Ovary (tissue), 9 donors: Measurements from ENCODE around the gene RASL12. TPM values are rescaled to one million over a fixed set of nuclear protein-coding genes. Genes with fewer than 3 reads are reported as not detected.

Experiments used
- DNase-seq, 5 donors: peaks; one replicate each; pipeline ENCODE4 v3.0.0-alpha.2; 2019 to 2020
- H3K27ac ChIP-seq, 2 donors: fragments of 200-600 bp; one replicate each; pipeline versions ENCODE4 v1.5.1 to v1.8.0; 2019 to 2022
- H3K27me3 ChIP-seq: fragments of 200-600 bp; one replicate; pipeline ENCODE4 v1.8.0; 2022
- H3K36me3 ChIP-seq: fragments of 200-600 bp; sonication (generic); one replicate; pipeline ENCODE4 v1.5.1; 2019
- H3K4me1 ChIP-seq: one replicate; pipeline ENCODE4 v1.8.1; 2013; ENCODE audit warnings: mild to moderate bottlenecking, moderate library complexity; ENCODE audit not compliant: insufficient read depth
- H3K4me3 ChIP-seq: fragments of 200-600 bp; sonication (generic); one replicate; pipeline ENCODE4 v1.5.1; 2017
- H3K9me3 ChIP-seq, 2 donors: fragments of 200-600 bp in 1 of 2; sonication (generic) in 1 of 2; one replicate each; pipeline versions ENCODE4 v1.5.1 to v1.8.1; 2013 to 2019; ENCODE audit warnings: mild to moderate bottlenecking in 1 of 2, moderate library complexity in 1 of 2
- CTCF ChIP-seq, 3 donors: fragments of 450-650 bp in 2 of 3; fragments of 200-600 bp in 1 of 3; IDR thresholded peaks; one replicate each; pipeline versions ENCODE4 v1.5.1 to v1.8.0; 2016 to 2022; ENCODE audit warnings: antibody characterized with exemption in 3 of 3, mild to moderate bottlenecking in 1 of 3
- EP300 ChIP-seq: sonication (generic); formaldehyde crosslinking; IDR thresholded peaks from one replicate; pipeline ENCODE4 v1.6.1; 2017; ENCODE audit warnings: antibody characterized with exemption
- POLR2A ChIP-seq: fragments of 450-650 bp; IDR thresholded peaks from one replicate; pipeline ENCODE4 v1.6.1; 2017; ENCODE audit warnings: antibody characterized with exemption, mild to moderate bottlenecking, moderate library complexity
- WGBS, 3 donors: extraction: QIAGEN DNeasy Blood & Tissue Kit in 1 of 3; methylation state at CpG; one replicate each; pipeline versions ENCODE4 v1.1.5 to v1.1.7; 2013 to 2017; 5-methylcytosine and 5-hydroxymethylcytosine counted together
- intact Hi-C, 4 donors: fragments of 100-400 bp; cut with DNase I; formaldehyde crosslinking; loops; one replicate each; pipeline versions ENCODE4 v1.11.0 to v1.15.1; 2022 to 2023
- polyA plus RNA-seq, 2 donors: library from polyadenylated mRNA; stranded (reverse); fragments of 200-250 nt in 1 of 2; fragments of 350-450 nt in 1 of 2; fragmentation: Illumina TruSeq in 1 of 2; extraction: RNeasy Lipid Tissue Mini Kit (QIAGEN cat#74804) in 1 of 2; gene quantifications; one replicate each; pipeline ENCODE4 v1.2.3, GENCODE V29; 2013 to 2014
- total RNA-seq, 7 donors: library from RNA; depleted of rRNA in 2 of 7; stranded (reverse); fragments of >200 nt in 2 of 7; fragmentation: NEBNext Ultra II Directional in 3 of 7; extraction: Animal tissue kit (Norgen Biotek cat#: 25700) in 3 of 7; gene quantifications; one replicate each; pipeline versions ENCODE4 v1.1.0 to v1.2.4, GENCODE V29; 2016 to 2023
- donor health status: DM: no; HTN: no; CAD: no; lungs with moderate emphysema.
- donor health status: DM: no; HTN: no; CAD: no.
- donor health status: Bipolar disorder and iron deficiency.
- donor health status: DM: yes; HTN: yes; CAD: no.
- donor health status: DM: no; HTN: no; CAD: no.
- donor health status: DM: yes; HTN: yes; CAD: no.

Gene RASL12
- total and polyA plus RNA-seq, 9 donors, result 4.8 to 31.1 (median 17.4) TPM

DNA sequence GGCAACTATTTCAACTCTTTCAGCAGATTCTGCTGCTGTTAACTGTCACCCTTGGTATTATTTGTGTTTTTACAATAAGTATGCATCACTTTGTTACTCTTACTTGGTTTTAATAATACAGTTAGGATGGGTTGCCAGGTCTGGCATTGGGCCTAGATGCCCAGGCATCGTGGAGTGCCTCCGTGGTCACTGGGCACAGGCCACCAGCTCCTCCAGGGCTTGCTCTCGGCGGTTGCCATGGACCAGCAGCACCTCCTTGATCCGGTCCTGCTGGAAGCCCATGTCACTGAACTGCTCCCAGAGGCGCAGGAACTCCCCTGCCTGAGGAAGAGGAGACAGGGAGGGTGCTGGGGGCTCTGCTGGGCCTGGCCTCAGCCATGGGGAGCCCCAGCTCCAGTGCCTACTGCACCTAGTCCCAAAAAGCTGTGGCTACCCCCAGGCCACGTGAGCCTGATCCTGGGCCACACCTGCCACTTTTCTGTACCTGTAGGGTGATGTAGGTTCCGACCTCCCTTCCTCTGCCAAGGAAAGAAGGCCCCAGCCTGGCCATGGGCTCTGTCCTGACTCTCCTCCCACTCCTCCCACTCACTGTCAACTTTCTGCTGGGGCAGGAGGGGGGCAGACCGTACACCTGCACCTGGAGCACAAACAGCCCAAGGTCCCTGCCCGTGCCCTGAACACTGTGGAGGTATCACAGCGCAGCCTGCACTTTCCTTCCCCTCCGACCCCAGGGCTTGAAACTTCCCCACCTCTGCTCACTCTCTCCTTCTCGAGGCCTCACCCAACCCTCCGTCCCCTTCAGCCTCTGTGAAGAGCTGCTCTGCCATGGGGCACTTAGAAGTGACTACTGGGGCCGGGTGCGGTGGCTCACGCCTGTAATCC, 25.4 kb upstream of the RASL12 start:
- DNase-seq, result peak in 1 of 5 donors; percentile 19
- H3K27me3 ChIP-seq, result no peaks in the 10 kb centered on the region
- H3K36me3 ChIP-seq, result no peaks in the 10 kb centered on the region
- TF ChIP-seq POLR2A (no peak), EP300 (no peak)
- 90 to 95% (median 91%) methylated on average over 17 of the region's 17 CpGs for WGBS, 3 donors
- intact Hi-C loops, result no loop called here
- H3K9me3 ChIP-seq, result no peaks in the 10 kb centered on the region
- no peak overlapping the region for H3K27ac ChIP-seq
- peaks cover 10% of the 10 kb centered on the region for H3K4me1 ChIP-seq
- H3K4me3 ChIP-seq, result no peak overlapping the region

DNA sequence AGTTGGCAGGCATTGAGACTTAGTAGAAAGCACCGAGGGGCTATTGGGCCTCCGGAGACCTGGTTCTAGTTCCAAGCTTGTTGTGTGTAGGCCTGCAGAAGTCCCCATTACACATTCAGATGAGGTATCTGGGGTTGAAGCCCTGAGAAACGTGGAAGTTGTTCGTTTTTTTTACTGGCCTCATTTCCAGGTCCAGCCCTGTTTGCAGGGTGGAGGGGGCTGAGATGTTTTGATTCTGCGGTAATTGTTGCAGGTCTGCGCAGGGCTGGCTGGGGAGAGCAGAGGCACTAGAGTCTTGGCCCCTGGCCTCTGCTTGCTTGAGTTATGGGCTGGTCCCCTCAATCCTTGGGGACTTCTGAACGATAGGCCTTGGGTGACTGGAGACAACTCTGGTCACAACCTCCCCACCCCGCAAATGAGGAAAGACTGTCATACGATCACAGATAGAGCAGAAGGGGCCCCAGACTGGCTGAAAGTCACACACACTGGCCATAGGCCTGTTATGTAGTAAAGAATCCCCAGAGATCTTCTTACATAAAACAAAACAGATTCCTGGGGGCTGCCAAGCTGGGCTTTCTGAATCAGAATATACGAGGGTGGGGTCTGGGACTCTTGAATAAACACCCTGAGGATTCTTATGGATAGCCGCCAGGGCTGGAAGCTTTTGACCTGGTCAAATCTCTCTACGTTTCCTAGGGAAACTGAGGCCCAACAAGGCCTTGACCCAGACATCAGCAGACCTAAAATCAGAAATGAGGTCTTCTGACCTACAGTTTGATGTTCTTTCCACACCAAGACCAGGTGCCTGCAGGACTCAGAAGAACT, 24.4 kb upstream of the RASL12 start:
- H3K36me3 ChIP-seq, result no peaks in the 10 kb centered on the region
- H3K27me3 ChIP-seq, result no peaks in the 10 kb centered on the region
- no peak overlapping the region for H3K4me3 ChIP-seq
- no peak for TF ChIP-seq CTCF (IDR thresholded peaks at IDR 0.05)
- TF ChIP-seq POLR2A, result no peak
- no peak for TF ChIP-seq EP300
- no peak overlapping the region for H3K27ac ChIP-seq
- WGBS, 3 donors, result 68 to 77% (median 75%) methylated on average over 12 of the region's 12 CpGs
- peaks cover 10% of the 10 kb centered on the region for H3K4me1 ChIP-seq
- intact Hi-C loops, result no loop called here
- peak in 1 of 5 donors; percentile 10 for DNase-seq
- no peaks in the 10 kb centered on the region for H3K9me3 ChIP-seq

DNA sequence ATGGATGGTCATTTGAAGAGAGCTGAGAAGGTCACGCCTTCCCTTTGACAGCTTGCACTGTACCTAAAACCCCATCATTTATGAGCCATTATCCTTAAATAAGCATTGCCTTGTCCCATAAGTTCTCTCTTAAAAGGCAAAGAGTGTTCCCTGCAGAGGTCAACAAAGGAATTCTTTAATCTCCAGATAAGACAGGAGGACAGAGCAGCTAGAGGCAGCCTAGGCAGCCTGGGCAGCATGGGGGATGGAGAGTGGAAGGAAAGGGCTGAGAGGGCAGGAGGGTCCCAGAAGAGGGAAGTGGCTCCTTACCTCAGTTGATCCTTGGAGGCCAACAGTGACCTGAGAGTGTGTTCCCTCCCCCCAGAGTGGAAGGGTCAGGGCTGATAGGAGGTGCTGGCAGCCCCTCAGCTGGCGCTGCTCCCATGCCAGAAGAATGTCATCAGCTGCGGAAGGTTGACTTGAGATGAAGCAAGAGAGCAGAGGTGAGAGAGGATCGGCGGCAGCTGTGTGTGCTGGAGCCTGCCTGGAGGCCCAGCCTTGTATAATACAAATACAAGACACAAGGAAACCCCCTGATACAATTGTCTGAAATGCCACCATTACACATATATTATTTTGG, 21.5 kb upstream of the RASL12 start:
- Histone ChIP-seq H3K36me3 (no peaks in the 10 kb centered on the region), H3K9me3 (no peaks in the 10 kb centered on the region), H3K27me3 (no peaks in the 10 kb centered on the region), H3K4me3 (no peak overlapping the region), H3K27ac (peak overlapping the region in 1 of 2 donors; percentile 29), H3K4me1 (peaks cover 12% of the 10 kb centered on the region)
- WGBS, 3 donors, result 29 to 38% (median 33%) methylated on average over 5 of the region's 5 CpGs
- intact Hi-C loops, result loop anchor here in 3 of 4 donors (5.0 to 10.0 kb wide), 2 partner anchors 37 to 55 kb away; no protein-coding TSS in a partner anchor
- TF ChIP-seq CTCF (IDR thresholded peaks at IDR 0.05) (no peak), EP300 (no peak), POLR2A (no peak)
- DNase-seq, result peak; percentile 68 to 85 (median 70)

DNA sequence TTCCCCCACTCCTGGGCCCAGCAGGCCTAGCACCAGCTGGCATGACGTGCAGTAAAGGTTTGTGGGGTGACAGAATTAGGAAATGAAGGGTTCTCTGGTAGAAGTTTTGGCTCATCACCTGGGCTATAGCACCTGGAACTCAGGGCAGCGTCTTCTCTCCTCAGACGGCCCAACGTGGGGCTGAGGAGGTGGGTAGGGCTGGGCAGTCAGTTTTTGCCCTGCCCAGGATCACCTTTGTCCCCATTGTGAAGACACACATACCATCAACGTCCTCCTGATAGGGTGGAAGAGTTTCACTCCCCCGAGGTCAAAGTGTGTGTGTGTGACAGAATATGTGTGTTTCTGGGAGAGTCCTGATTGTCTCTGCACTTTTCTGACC, 20.8 kb upstream of the RASL12 start:
- WGBS, 3 donors, result 70 to 78% (median 71%) methylated on average over 6 of the region's 6 CpGs
- no peaks in the 10 kb centered on the region for H3K27me3 ChIP-seq
- intact Hi-C loops, result loop anchor here in 3 of 4 donors (5.0 to 10.0 kb wide), 2 partner anchors 36 to 54 kb away; no protein-coding TSS in a partner anchor
- DNase-seq, result no peak
- TF ChIP-seq CTCF (IDR thresholded peaks at IDR 0.05), result no peak
- no peak for TF ChIP-seq EP300
- TF ChIP-seq POLR2A, result no peak
- peaks cover 12% of the 10 kb centered on the region for H3K4me1 ChIP-seq
- no peak overlapping the region for H3K4me3 ChIP-seq
- peak overlapping the region in 1 of 2 donors; percentile 29 for H3K27ac ChIP-seq
- no peaks in the 10 kb centered on the region for H3K9me3 ChIP-seq
- no peaks in the 10 kb centered on the region for H3K36me3 ChIP-seq
